NCI-H345 treated with DMSO at 0.1 percent for 48 hours (cell line): ENCODE measurements around the gene SCAPER.

Experiments used
- DNase-seq: peaks from one replicate; lab custom pipeline; 2025; ENCODE audit not compliant: unreplicated experiment; lab: John Stamatoyannopoulos, UW

Gene SCAPER

DNA sequence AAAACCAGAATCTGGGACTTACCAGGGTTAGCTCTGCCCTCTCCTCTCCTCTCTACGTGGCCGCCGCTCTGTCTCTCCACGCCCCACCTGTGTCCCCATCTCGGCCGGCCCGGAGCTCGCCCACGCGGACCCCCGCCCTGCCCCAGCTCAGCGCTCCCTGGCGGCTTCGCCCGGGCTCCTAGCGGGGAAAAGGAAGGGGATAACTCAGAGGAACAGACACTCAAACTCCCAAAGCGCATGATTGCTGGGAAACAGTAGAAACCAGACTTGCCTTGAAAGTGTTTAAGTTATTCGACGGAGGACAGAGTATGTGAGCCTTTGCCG, 563.1 kb downstream of the SCAPER start:
- peak; percentile 8 for DNase-seq

DNA sequence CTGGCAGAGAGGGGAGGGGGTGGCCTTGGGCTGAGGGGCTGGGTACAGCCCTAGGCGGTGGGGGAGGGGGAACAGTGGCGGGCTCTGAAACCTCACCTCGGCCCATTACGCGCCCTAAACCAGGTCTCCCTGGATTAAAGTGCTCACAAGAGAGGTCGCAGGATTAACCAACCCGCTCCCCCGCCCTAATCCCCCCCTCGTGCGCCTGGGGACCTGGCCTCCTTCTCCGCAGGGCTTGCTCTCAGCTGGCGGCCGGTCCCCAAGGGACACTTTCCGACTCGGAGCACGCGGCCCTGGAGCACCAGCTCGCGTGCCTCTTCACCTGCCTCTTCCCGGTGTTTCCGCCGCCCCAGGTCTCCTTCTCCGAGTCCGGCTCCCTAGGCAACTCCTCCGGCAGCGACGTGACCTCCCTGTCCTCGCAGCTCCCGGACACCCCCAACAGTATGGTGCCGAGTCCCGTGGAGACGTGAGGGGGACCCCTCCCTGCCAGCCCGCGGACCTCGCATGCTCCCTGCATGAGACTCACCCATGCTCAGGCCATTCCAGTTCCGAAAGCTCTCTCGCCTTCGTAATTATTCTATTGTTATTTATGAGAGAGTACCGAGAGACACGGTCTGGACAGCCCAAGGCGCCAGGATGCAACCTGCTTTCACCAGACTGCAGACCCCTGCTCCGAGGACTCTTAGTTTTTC, 563.6 kb downstream of the SCAPER start:
- DNase-seq, result no peak

DNA sequence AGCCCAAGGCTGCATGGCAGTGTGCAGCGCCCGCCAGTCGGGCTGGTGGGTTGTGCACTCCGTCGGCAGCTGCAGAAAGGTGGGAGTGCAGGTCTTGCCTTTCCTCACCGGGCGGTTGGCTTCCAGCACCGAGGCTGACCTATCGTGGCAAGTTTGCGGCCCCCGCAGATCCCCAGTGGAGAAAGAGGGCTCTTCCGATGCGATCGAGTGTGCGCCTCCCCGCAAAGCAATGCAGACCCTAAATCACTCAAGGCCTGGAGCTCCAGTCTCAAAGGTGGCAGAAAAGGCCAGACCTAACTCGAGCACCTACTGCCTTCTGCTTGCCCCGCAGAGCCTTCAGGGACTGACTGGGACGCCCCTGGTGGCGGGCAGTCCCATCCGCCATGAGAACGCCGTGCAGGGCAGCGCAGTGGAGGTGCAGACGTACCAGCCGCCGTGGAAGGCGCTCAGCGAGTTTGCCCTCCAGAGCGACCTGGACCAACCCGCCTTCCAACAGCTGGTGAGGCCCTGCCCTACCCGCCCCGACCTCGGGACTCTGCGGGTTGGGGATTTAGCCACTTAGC, 564.3 kb downstream of the SCAPER start:
- DNase-seq, result no peak

DNA sequence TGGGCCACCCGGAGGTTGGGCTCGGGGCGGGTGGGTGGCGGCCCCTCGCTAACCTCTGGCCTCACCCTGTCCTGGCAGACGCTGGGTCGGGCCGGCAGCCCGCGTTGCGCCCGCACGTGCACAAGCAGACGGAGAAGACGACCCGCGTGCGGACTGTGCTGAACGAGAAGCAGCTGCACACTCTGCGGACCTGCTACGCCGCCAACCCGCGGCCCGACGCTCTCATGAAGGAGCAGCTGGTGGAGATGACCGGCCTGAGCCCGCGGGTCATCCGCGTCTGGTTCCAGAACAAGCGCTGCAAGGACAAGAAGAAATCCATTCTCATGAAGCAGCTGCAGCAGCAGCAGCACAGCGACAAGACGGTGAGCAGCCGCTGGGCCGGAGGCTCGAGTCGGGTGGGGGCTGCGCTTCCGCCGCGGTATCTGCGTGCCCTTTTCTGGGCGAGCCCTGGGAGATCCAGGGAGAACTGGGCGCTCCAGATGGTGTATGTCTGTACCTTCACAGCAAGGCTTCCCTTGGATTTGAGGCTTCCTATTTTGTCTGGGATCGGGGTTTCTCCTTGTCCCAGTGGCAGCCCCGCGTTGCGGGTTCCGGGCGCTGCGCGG, 564.8 kb downstream of the SCAPER start:
- peak; percentile 9 for DNase-seq

DNA sequence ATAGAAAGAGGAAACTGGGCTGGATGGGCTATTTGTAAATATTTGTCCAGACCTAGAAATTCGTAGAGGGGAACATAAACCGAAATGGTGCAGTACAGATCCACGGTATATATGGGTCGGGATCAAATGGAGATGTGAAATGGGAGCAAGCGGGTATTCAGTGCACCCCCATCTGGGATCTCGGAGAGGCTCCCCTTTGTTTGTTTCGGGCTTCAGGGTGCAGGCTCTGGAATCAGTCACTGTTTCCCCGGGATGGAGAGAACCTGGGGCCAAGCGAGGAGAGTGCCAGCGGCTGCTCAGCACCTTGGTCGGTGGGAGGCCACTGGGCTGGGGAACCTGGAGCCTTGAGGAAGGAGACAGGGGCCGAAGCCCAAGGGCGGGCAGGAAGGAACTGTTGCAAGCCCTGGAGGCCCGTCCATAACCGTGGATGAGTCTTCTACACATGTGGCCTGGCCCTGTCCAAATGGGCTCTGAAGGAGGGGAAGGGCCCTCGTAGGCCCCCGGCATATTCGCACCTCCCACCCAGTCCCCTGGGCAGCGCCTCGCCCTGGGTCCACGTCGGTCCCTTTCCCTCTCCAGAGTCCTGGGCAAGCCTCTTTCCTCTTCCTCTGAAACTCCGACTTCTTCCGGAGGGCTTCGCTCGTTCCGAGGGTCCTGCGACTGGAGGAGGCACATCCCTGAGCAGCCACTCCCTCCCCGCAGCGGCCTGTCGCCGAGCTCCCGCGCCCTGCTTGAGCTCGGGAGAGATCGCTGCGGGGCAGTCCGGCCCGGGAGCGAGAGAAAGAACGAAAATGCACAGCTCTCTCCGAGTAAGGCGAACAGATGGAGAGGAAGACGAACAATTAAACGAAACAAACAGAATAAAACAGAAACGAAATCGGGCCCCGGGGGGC, 565.6 kb downstream of the SCAPER start:
- DNase-seq, result no peak

DNA sequence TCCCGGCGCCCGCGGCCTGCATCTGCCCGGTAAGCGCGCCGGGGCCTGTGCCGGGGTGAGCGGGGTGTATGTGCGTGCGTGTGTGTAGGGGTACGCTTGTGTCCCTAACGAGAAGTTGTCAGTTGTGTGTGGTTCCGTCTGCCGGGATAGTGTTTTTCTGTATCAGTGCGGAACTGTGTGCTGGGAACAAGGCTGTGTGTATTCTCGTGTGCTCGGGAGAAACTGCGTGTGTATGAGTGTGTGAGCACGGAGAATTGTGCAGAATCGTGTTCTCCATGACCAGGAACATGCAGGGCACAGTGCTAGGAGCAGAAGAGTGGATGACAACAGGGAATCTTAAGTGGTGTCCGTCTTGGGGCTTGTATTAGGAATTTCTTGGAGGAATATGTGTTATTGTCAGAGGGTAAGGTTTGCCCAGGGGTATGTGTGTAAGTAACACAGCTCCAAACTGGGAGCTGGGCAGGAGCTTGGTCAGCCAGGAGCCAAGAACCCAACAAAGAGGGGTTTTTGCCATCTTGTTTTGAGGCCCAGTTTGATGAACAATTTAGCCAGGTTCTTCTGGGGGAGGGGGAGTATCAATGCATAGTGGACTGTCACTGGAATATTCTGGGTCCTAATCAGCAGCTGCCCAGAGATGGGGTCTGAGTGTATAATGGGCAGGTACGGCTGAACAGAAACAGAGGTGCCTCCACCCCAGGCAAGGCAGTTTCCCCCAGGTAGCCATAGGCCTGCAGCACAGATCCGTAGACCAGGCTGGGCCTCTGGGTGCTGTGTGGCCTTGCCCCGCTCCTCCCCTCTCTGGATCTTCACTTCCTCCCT, 566.4 kb downstream of the SCAPER start:
- DNase-seq, result no peak

DNA sequence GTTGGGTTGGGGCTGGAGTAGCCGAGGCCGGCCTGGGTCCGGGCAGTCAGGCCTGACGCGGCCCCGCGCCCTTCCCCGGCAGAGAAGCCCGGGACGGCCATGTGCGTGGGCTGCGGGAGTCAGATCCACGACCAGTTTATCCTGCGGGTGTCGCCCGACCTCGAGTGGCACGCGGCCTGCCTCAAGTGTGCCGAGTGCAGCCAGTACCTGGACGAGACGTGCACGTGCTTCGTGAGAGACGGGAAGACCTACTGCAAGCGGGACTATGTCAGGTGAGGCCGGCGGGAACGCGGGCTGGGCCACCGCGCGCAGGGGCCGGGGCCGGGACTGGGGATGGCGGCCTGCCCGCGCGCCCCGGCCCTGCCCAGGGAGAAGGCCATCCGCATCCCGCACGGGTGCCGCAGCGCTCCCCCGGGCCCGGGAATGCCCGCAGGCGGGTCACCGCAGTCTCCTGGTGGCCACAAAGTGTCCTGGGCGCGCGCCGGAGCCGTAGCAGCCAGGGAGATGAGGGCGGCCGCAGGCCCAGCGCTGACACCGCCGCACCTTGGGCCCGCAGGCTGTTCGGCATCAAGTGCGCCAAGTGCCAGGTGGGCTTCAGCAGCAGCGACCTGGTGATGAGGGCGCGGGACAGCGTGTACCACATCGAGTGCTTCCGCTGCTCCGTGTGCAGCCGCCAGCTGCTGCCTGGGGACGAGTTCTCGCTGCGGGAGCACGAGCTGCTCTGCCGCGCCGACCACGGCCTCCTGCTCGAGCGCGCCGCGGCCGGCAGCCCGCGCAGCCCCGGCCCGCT, 567.2 kb downstream of the SCAPER start:
- no peak for DNase-seq

DNA sequence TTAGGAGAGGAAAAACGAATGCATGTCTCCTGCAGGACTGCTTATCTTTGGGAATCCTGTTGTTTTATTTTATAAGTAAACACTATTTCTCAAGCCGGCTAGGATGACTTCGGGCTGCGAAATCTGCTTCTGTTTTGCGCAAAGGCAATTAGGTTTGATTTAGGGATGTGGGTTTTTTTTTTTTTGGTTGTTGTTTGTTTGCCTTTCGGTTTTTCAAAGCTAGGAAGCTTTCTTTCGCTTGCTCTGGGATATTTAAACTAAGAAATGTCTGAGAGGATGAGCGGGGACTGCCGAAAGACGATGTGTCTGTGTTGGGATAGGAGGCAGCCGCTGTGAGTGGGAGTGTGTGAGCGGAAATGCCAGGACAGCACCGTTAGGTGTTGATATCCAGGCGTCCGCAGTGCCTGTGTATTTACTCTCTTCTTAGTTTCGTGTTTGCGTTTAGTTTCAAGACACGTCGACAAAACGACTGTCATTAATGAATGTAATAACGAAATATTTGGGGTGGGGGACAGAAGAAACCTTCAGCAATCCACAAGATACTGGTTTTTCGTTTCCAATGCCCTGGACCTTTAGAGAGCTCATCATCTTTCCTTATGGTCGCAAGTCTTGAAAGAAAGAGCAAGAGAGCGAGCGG, 568.0 kb downstream of the SCAPER start:
- no peak for DNase-seq

DNA sequence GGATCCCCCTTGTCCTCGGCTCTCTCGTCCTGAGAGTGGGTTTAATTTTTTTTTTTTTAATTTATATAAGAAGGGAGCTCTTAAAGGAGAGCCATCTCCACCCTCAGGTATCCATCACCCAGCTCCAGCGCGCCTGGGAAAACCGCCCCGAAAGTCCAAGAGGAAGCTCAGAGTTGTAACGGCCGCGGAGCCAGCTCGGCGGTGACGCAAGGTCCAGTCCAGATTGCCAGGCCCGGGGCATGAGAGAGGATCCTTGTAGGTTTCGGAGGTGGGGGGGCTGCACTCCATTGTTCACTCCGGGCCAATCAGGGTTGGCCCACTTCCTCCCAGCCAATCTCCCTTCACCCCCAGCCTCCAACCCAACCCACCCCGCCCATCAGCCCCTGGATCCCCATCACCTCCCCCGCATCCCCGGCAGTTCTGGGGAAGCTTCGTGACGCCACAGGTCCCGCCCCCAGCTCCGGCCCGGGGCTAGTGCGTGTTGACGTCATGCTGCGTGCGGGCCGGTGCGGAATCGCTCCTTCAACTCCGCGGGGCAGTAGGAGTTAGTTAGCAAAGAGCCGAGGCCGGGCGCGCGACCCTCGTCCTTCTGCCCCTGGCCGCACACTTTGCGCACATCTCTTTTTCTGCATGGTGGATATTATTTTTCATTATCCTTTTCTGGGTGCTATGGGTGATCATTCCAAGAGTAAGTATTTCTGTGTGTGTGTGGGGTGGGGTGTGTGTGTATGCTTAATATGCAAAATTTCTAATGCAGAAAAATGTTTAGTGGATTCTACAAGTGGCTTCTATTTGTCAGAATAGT, 568.7 kb downstream of the SCAPER start, which contains the start of gene ISL2:
ISL2 (plus strand) TSS at position 520 of the 805 bp plus-strand sequence; CDS start at position 631, 111 bp downstream.
- DNase-seq, result no peak

DNA sequence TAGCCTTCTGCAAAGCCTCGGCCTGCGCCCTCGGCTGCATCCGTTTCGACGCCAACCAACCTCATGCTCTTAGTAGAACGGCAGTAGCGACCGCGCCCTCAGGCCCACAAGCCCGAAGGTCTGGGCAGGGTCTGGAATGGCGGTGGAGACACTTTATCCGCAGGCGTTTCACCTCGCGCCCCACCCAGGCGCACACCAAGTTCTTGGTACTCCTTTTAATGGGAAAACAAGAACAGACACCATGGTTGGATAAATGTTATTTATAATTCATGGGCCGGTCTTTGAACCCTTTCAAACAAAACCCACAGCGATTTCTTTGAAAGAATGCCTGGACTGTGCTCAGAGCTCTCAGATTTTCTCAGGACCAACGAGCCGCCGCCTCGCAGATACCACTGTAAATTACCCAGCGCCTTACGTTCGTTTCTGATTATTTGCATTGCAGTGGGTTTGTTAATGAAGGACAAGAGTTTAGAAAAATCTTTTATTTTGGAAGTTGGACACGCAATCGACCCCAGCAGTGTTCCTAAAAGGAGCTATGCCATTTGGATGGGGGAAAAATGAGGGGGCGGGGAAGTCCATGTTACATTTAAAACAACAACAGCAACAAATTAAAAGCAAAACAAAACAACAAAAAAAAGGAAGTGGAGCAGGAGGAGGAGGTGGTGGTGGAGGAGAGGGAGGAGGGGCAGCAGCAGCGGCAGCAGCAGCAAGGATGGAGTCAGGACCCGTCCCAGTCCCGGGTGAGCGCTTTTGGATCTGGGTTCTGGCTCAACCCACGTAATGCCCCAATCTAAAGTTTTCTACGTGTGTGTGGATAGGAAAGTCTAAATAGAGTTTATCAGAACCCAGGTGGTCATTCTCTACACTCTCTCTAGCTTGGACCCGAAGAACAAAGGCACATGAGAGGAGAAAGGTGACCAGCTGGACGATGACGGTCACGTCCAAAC, 569.6 kb downstream of the SCAPER start:
- DNase-seq, result no peak

DNA sequence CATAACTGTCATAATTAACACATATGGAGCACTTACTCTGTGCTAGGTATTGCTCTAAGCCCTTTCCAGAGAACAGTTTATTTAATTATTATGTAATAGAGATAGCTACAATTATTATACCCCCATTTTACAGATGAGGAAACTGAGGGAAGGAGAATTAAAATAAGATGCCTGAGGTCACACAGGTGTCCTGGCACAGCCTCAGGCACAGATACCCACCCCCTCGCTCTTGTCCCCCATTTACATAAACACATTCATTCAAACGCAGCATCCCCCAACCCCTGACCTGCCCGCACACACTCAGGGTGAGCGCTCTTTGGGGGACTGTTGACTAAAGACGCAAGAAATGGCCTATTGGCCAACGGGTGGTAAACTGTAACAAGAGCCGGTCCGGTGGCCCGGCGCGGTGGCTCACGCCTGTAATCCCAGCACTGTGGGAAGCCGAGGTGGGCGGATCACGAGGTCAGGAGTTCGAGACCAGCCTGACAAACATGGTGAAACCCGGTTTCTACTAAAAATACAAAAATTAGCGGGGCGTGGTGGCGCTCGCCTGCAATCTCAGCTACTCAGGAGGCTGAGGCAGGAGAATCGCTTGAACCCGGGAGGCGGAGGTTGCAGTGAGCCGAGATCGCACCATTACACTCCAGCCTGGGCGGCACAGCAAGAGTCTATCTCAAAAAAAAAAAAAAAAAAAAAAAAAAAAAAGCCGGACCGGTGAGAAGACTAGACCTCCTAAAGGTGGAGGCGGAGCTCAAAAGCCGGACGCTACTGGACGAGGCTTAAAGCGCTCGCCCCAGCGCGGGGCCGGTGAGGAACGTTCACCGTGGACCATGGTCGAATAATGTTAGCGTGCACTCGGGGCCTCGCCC, 570.5 kb downstream of the SCAPER start:
- no peak for DNase-seq

DNA sequence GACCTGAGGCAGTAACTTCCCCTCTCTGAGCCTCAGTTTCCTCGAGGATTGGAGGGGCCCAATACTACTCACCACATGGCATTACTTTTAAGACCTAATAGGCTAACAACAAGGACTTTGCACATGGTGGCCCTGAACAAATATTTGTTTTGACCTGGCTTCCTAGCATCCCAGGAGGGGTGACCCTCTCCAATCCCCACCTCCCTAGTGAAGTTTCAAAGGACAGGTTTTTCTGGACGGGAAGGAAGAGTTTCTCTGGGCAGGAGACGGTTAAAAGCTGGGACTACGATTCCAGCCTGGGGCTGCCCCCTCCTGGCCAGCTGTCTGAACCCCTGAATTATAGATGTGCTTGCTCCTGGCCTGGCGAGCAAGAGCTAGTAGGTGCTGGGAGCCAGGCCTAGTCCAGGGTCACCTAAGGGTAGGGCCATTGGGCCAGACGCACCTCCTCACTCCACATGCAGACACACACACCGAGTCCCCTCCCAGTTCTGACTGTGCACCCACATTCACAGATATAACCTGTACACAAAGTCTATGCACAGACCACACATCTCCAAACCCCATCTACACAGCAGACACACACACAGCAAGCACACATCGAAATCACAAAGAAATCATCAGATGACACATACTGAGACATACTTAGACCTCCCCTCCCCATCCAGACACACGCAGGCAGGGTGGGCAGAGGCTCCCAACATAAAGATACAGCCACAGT, 571.3 kb downstream of the SCAPER start:
- DNase-seq, result no peak

DNA sequence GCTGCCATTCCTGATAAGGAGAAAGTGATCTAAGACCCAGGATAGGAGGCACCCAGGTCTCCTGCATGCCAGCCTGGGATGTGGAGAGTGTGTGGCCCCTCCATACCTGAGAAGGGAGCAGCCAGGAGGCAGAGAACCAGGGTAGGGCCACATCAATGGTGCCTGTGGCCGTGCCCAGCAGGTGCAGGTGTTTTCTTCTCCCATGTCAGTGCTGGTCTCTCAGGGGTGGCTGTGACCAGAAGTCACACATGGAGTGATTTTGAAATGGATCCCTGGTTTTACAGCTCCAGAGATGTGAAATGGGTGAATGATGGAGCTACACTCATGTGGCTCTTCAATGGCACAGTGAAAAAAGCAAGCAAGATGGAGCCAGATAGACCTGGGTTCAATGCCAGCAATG, 571.8 kb downstream of the SCAPER start:
- DNase-seq, result no peak

DNA sequence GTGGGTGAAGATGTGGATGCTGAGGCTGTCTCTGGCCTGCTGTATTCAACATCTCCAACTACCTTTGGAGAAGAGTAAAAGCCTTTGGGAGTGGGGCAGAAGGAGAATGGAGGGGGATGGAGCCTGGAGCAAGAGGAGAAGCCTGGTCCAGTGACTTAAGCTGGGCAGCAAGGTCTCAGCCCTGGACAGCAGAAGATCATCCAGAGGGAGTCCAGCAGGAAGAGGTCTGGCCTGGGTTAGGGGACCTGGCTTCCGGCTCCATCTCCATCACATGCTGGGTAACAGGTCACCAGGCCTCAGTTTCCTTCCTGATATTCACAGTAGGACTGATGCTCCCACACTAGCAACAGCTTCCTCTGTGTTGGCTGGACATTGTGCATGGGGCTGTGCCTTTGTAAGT, 572.3 kb downstream of the SCAPER start:
- DNase-seq, result no peak

DNA sequence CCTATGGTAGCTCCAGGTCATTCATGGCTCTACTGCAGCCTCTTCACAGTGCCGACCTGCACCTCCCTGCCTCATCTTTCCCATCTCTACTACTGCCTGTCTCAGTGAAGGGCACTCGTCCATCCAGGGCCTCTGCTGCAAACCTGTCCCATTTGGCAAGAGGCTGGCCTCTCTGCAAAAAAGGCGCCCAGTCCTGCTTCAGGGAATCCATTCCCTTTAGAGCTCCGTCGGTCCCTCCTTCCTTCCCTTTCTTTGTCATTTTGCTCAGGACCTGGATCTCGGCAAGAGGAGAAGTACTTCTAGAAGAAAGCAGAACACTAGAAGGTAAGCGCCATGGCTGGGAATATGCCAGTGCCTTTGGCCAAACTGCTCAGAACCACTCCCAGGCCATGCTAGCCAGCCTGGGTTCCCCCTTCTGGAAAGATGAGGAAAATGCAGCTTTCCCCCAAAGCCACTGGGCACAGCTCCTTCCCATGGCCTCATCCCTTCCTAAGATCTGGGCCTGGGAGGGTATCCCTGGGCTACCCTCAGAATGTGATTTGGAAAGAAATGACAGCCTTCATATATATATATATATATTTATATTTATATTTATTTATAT, 575.0 kb downstream of the SCAPER start:
- no peak for DNase-seq

DNA sequence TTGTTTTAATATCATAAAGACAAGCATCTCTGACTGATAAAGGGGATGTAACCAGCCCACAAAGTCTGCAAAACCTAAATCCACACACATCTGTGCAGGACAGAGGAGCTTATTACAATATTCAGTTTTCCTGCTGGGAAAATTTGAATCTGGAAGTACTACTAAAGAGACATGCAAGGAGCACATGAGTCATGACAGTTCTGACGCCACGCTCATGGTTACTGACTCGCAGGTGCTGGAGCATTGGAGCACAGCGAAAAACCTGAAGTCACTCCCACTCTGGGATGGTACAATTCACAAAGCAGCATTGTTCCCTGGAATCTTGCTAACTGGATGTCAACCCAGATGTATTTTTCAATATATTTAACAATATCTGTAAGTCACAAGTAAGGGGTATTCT, 576.2 kb downstream of the SCAPER start:
- no peak for DNase-seq
